Measurements from ENCODE around the gene STARD4.

Gene STARD4

GRCh38 chr5:111469293-111469896 lies 42.9 kb downstream of the STARD4 start:
- no peak for DNase-seq

DNA sequence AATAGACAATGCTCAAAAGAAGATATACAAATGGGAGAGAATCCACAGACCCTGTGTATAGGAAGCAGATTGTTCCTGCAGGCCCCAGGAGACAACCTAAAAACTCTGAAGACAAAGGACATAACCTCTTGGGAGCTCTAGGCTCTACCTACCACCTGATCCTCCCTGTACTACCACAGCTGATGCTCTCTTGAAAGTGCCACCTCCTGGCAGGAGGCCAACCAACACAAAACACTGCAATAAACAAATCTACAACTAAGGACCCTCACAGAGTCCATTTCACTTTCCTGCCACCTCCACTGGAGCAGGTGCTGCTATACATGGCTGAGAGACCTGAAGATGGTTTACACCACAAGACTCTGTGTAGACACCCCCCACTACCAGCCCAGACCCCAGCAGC lies 49.0 kb downstream of the STARD4 start:
- no peak for DNase-seq

DNA sequence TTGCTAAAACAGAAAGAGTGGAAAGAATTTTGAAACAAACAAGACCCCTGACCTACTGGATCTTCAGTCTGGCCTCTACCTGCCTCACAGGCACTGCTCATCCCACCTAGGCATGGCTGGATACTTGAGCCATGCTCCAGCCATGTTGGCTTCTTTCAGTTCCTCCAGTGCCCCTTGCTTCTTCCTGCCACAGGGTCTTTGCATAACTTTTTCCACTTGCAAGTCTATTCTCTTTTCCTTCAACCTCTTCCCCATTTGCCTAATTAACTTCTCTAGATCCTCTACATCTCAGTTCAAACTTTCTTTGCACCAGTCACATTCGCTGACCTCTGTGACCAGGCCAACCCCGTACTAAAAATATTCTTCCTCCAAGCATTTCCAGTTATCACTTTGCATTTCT lies 50.4 kb downstream of the STARD4 start:
- DNase-seq, result no peak

DNA sequence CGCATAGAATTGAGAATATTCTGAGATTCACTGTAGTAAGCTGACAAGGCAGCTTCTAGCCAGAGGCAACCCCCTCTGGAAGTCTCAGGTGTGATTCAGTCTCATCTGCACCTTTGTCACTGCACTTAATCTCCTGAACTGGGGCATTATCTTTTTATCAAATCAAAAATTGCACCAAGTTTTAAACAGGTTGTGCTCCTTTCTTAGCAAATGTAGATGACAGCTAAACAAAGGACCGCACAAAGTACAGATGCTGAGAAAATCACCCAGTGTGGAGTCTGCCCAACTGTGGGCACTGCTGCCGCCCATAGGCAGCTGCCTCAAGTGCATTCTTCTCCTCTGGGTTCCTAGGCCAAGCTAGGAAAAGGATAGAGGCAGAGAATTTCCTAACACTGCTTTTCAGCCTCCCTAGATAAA lies 51.1 kb downstream of the STARD4 start:
- DNase-seq, result no peak

DNA sequence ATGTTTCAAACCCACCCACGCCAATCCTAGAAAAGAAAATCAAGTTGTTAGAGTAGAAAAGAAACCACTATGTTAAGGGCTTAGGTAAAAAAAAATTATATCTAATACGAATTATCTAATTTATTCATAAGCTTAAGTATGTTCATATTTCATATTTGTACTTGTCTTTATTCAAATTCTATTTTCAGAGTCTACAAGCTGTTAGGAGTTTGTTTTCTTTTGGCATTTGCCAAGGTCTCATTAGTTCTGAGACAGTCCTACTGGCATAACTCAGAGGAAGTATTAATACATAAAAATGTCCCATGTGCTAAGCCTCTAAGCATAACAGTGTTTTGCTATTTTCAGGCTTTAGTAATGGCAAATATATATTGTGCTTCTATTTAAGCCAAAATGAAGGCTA lies 57.6 kb downstream of the STARD4 start:
- DNase-seq, result no peak

DNA sequence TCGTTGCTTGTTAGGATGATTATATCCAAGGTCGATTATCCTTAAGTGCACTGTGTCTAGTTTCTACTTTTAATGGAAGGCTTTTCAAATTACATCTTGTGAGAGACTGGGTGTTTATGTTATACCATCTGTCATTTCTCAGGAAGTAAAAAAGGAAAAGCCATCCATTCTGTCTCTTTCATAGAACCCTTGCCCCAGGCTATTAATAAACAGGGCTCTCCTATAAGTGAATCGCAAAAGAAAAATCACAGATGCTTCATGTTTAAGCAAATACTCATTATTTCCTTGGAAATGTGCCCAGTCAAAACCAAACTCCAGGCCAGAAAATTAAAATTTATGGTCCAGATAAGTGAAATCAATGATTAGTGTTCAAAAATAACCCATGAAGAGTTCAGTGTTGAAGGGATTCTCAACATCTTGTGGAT lies 58.1 kb downstream of the STARD4 start:
- DNase-seq, result no peak

DNA sequence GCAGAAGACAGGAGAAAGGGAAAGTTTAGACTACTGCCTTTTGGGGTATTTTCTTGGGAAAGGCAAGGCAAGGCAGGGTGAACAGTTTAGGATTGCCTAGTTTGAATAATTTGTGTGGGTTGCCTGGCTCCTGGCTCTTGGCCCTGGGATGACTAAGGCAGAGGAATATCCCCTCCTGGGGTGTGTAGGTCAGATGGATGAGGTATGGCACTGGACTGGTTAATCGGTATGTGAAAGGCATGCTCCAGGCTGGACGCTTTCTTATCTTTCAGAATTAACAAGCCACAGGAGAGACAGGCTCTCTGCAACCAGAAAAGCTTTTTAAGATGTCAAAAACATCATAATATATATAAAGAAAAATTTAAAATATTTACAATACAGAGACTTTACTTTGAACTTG lies 58.6 kb downstream of the STARD4 start:
- no peak for DNase-seq

GRCh38 chr5:111453295-111453694 lies 59.0 kb downstream of the STARD4 start:
- no peak for DNase-seq

- no peak for DNase-seq
These were observed 64.5 kb downstream of the STARD4 start for GRCh38 chr5:111447822-111448221.

- DNase-seq, result no peak
These were observed 65.2 kb downstream of the STARD4 start for GRCh38 chr5:111447099-111447498.
